Activated CD8-positive, alpha-beta memory T cell treated with anti-CD3 and anti-CD28 coated beads, Interleukin-2, amount 50 U/mL, for 48 hours (primary cell): ENCODE data around the gene EPB41L5.
"Not testable (repeated sequence)": the region's sequence is repeated elsewhere in the genome, so short reads cannot be mapped to it uniquely, and the experiment has no call there.

Source experiments
- DNase-seq: peaks from one replicate; pipeline ENCODE4 v3.0.0-alpha.2; 2020

Gene EPB41L5

GRCh38 chr2:120032297-120032696, 19.4 kb downstream of the EPB41L5 start:
- no peak for DNase-seq

- DNase-seq: no peak
Observed at GRCh38 chr2:120034027-120034426, 21.1 kb downstream of the EPB41L5 start.

- DNase-seq: no peak
Observed at GRCh38 chr2:120034621-120035020, 21.7 kb downstream of the EPB41L5 start.

- no peak for DNase-seq
Observed at GRCh38 chr2:120036145-120036544, 23.3 kb downstream of the EPB41L5 start.

GRCh38 chr2:120037995-120038541, 25.2 kb downstream of the EPB41L5 start:
- DNase-seq: no peak

- no peak for DNase-seq
Observed at GRCh38 chr2:120042359-120042758, 29.5 kb downstream of the EPB41L5 start.

GRCh38 chr2:120044336-120044735, 31.5 kb downstream of the EPB41L5 start:
- no peak for DNase-seq

- not testable (repeated sequence) for DNase-seq
Observed at GRCh38 chr2:120045775-120046174, 32.9 kb downstream of the EPB41L5 start.

GRCh38 chr2:120046252-120046651, 33.4 kb downstream of the EPB41L5 start:
- DNase-seq: not testable (repeated sequence)

- no peak for DNase-seq
Observed at GRCh38 chr2:120052597-120052996, 39.7 kb downstream of the EPB41L5 start.

- no peak for DNase-seq
Observed at GRCh38 chr2:120053891-120054290, 41.0 kb downstream of the EPB41L5 start.

GRCh38 chr2:120059483-120059882, 46.6 kb downstream of the EPB41L5 start:
- no peak for DNase-seq

GRCh38 chr2:120060088-120060623, 47.3 kb downstream of the EPB41L5 start:
- no peak for DNase-seq

- no peak for DNase-seq
Observed at GRCh38 chr2:120064664-120065063, 51.8 kb downstream of the EPB41L5 start.

GRCh38 chr2:120066800-120067547, 54.1 kb downstream of the EPB41L5 start:
- DNase-seq: no peak

GRCh38 chr2:120068040-120068658, 55.3 kb downstream of the EPB41L5 start:
- not testable (repeated sequence) for DNase-seq

GRCh38 chr2:120075545-120075944, 62.7 kb downstream of the EPB41L5 start:
- DNase-seq: no peak

GRCh38 chr2:120077896-120078295, 65.0 kb downstream of the EPB41L5 start:
- DNase-seq: no peak

- DNase-seq: no peak
Observed at GRCh38 chr2:120079647-120080046, 66.8 kb downstream of the EPB41L5 start.

- DNase-seq: no peak
Observed at GRCh38 chr2:120091436-120091835, 78.6 kb downstream of the EPB41L5 start.

- DNase-seq: no peak
Observed at GRCh38 chr2:120094795-120095194, 81.9 kb downstream of the EPB41L5 start.

GRCh38 chr2:120100627-120101026, 87.8 kb downstream of the EPB41L5 start:
- no peak for DNase-seq

- no peak for DNase-seq
Observed at GRCh38 chr2:120103723-120104467, 91.0 kb downstream of the EPB41L5 start.
